Colonic mucosa (tissue), 4 donors: Measurements from ENCODE around the gene SFXN1. TPM values are rescaled to one million over a fixed set of nuclear protein-coding genes. Genes with fewer than 3 reads are reported as not detected.

Experiments
- DNase-seq: peaks from one replicate; pipeline ENCODE4 v3.0.0-alpha.2; 2020
- H3K27ac ChIP-seq: fragments of 200-600 bp; one replicate; pipeline ENCODE4 v1.8.0; 2021
- H3K27me3 ChIP-seq: fragments of 200-600 bp; one replicate; pipeline ENCODE4 v1.8.0; 2021
- H3K36me3 ChIP-seq: fragments of 200-600 bp; one replicate; pipeline ENCODE4 v1.8.0; 2021
- H3K4me1 ChIP-seq: fragments of 200-600 bp; one replicate; pipeline ENCODE4 v1.8.0; 2021; ENCODE audit warnings: mild to moderate bottlenecking
- H3K4me3 ChIP-seq: fragments of 200-600 bp; one replicate; pipeline ENCODE4 v1.8.0; 2021
- H3K9ac ChIP-seq, 2 donors: one replicate each; pipeline ENCODE4 v1.7.0; 2013; ENCODE audit warnings: control low read depth in 2 of 2, low read depth in 2 of 2, low read length in 2 of 2
- H3K9me3 ChIP-seq: fragments of 200-600 bp; one replicate; pipeline ENCODE4 v1.8.0; 2021
- intact Hi-C: fragments of 100-400 bp; cut with DNase I; formaldehyde crosslinking; loops from one replicate; pipeline ENCODE4 v1.14.1; 2022
- total RNA-seq, 2 donors: library from RNA; stranded (reverse); fragmentation: NEBNext Ultra II Directional in 1 of 2; extraction: Animal tissue kit (Norgen Biotek cat#: 25700) in 1 of 2; gene quantifications; one replicate each; pipeline ENCODE4 v1.2.1, GENCODE V29; 2021
- TF ChIP-seq, protein P1 (sequence below): fragments of 200-600 bp; IDR thresholded peaks from one replicate; pipeline ENCODE4 v1.8.0; 2022; ENCODE audit warnings: antibody characterized with exemption, mild to moderate bottlenecking
- donor health status: healthy.
- donor health status: DM: no; HTN: no; CAD: no.
- donor health status: DM: no; HTN: no; CAD: no.

The SFXN1 gene
- total RNA-seq, 2 donors from 2014 or later, result 71.9 to 95.7 TPM

DNA sequence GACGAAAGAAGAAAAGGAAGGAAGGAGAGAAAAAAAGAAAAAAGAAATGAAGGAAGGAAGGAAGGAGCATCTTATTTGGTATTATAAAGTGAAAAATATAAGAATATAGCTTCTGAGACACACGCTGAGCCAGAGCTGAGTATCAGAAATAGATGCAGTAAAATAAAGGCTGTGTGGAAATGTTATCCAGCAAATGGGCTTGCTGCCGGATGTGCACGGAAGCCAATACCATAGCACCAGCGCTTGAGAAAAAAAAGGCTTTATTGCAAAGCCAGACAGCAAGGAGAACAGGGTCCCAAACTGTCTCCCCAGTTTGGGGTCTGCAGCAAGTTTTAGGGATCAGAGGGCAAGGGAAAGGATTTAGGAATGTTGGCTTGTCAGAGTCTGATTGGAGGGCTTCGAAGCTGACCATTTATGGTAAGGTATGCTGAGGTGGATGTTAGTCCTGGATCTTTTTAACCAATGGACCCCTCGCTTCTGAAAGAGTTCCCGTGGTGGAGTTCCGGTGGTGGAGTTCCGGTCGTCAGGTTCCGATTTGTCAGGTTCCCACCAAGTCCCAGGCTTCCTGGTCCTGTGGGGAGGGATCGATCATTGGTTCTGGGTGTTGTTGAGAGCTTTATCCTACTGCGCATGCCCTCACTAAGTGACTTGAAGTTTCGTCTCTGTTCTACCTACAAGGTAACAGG is 70.4 kb downstream of the SFXN1 start:
- Histone ChIP-seq H3K27ac (no peak overlapping the region), H3K27me3 (no peaks in the 10 kb centered on the region), H3K4me1 (no peaks in the 10 kb centered on the region), H3K4me3 (no peak overlapping the region), H3K9ac (no peak overlapping the region), H3K9me3 (no peaks in the 10 kb centered on the region), H3K36me3 (no peaks in the 10 kb centered on the region)
- TF ChIP-seq, protein P1, sequence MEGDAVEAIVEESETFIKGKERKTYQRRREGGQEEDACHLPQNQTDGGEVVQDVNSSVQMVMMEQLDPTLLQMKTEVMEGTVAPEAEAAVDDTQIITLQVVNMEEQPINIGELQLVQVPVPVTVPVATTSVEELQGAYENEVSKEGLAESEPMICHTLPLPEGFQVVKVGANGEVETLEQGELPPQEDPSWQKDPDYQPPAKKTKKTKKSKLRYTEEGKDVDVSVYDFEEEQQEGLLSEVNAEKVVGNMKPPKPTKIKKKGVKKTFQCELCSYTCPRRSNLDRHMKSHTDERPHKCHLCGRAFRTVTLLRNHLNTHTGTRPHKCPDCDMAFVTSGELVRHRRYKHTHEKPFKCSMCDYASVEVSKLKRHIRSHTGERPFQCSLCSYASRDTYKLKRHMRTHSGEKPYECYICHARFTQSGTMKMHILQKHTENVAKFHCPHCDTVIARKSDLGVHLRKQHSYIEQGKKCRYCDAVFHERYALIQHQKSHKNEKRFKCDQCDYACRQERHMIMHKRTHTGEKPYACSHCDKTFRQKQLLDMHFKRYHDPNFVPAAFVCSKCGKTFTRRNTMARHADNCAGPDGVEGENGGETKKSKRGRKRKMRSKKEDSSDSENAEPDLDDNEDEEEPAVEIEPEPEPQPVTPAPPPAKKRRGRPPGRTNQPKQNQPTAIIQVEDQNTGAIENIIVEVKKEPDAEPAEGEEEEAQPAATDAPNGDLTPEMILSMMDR, result no peak
- intact Hi-C loops, result no loop called here
- no peak for DNase-seq

- Histone ChIP-seq H3K9me3 (no peaks in the 10 kb centered on the region), H3K27me3 (no peaks in the 10 kb centered on the region), H3K4me1 (no peaks in the 10 kb centered on the region), H3K9ac (no peak overlapping the region), H3K36me3 (no peaks in the 10 kb centered on the region), H3K4me3 (no peak overlapping the region), H3K27ac (no peak overlapping the region)
- TF ChIP-seq, protein P1, result no peak
- no peak for DNase-seq
- intact Hi-C loops, result no loop called here
These were observed 71.9 kb downstream of the SFXN1 start for GRCh38 chr5:175550055-175550805.

DNA sequence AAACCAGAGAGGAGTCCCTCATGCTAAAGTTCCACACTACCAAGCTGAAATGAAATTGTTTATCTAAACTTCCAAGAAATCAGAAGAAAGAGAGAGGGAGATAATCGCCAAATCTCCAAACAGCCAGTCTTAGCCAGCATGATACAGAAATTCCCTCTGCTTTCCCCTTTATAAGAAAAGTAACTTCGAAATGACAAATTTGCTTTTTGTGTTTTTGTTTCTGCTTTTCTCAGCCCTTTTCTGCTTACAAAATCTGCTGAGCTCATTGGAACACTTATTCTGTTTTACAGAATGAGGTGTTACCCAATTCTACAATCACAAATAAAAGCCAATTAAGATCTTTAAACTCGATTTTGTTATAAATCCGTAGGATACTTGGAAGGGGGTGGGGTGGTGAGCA is 72.9 kb downstream of the SFXN1 start:
- no peak overlapping the region for H3K9ac ChIP-seq
- TF ChIP-seq, protein P1, result no peak
- no peaks in the 10 kb centered on the region for H3K4me1 ChIP-seq
- no peaks in the 10 kb centered on the region for H3K9me3 ChIP-seq
- H3K27me3 ChIP-seq, result no peaks in the 10 kb centered on the region
- H3K36me3 ChIP-seq, result no peaks in the 10 kb centered on the region
- DNase-seq, result no peak
- intact Hi-C loops, result no loop called here
- no peak overlapping the region for H3K27ac ChIP-seq
- no peak overlapping the region for H3K4me3 ChIP-seq

GRCh38 chr5:175554296-175554695 is 75.9 kb downstream of the SFXN1 start:
- Histone ChIP-seq H3K27me3 (no peaks in the 10 kb centered on the region), H3K36me3 (no peaks in the 10 kb centered on the region), H3K4me3 (no peak overlapping the region), H3K9ac (no peak overlapping the region), H3K4me1 (no peaks in the 10 kb centered on the region), H3K9me3 (no peaks in the 10 kb centered on the region), H3K27ac (no peak overlapping the region)
- TF ChIP-seq, protein P1, result no peak
- no peak for DNase-seq
- intact Hi-C loops, result no loop called here

DNA sequence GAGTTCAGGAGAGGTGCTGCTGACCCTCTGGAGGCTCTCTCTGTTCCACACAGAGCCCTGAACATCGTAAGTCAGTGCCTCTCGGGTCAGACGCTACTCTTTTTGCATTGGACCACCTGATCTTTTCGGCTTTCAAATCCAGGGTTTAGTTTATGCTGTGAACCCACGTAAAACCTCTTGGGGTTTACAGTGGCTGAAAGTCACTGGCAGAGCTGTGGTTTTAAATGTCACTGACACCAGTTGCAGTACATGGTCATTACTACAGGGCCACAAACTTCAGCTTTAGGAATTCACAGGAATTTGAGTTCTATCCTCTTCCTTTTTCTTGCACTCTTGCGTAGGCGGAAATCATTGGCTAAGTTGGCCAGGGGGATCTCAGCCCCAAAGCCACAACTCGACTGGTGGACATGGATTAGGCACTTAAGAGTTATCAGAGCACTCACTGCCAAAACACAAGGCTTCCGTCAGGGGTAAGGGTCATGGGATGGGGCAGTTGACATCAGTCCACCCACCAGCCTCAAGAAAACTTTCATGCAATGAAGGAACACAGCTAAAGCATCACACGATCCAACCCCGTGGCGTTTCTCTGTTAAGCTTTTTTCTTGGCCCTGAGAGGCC is 76.9 kb downstream of the SFXN1 start:
- DNase-seq, result no peak
- intact Hi-C loops, result no loop called here
- TF ChIP-seq, protein P1, result no peak
- H3K4me1 ChIP-seq, result no peaks in the 10 kb centered on the region
- no peak overlapping the region for H3K9ac ChIP-seq
- H3K27me3 ChIP-seq, result no peaks in the 10 kb centered on the region
- no peaks in the 10 kb centered on the region for H3K36me3 ChIP-seq
- no peaks in the 10 kb centered on the region for H3K9me3 ChIP-seq
- no peak overlapping the region for H3K27ac ChIP-seq
- no peak overlapping the region for H3K4me3 ChIP-seq
